ENCODE results near the gene ITPK1.
"Not testable (repeated sequence)": the region's sequence is repeated elsewhere in the genome, so short reads cannot be mapped to it uniquely, and the experiment has no call there.

The ITPK1 gene

DNA sequence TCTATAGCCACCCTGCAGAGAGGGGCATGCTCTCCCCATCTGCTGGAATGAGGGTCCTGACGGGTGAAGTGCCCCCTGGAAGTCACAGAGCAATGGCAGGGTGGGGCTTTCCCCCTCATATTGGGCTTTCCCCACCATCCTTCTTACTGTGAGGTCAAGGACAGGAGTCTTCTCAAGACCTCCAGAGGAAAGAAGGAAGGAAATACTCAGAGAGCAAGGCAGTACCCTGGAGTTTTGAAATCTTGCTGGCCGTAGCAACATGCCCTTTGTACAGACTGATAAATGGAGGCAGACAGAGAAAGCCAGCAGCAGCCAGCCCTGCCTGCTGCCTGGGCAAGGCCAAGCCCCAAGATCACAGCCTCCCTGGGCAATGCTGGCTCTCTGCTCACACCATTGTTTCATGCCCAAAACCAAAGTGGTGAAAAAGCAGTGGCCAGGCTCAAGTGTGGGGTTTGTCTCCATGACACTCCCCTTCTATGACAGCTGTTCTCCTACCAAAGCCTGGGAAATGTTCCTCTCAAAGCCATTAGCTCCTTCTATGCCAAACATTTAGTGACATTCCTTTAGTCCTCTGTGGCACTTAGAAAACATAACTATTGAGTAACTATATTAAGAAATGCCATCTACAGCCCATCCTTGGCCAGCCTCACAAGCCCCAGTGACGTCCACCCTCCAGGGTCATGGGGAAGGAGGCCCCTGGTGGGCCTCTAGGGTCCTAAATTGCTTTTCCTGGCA lies 13.2 kb upstream of the ITPK1 start:
- DNase-seq: no peak

DNA sequence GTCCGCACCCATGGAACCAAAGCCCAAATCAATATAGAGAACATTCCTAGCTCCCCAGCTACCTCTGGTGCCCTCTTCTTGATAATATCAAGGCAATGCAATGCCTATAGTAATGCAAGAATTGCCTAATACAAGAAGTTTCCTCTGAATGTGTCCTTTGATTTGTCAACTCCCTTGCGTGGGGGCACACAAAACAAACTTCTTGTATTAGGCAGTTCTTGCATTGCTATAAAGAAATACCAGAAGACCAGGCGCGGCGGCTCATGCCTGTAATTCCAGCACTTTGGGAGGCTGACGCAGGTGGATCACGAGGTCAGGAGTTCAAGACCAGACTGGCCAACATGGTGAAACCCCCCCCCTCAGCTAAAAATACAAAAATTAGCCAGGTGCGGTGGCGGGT lies 10.4 kb upstream of the ITPK1 start:
- no peak for DNase-seq

DNA sequence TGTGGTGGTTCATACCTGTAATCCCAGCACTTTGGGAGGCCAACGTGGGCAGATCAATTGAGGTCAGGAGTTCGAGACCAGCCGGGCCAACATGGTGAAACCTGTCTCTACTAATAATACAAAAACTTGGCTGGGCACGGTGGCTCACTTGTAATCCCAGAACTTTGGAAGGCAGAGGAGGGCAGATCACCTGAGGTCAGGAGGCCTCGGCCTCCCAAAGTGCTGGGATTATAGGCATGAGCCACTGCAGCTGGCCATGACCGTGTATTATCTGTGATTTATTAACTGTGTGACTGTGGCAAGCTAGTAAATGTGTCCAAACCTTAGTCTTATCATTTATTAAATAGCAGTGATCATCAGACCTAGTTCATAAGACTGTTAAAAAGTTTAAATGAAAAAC lies 7.1 kb upstream of the ITPK1 start:
- no peak for DNase-seq

DNA sequence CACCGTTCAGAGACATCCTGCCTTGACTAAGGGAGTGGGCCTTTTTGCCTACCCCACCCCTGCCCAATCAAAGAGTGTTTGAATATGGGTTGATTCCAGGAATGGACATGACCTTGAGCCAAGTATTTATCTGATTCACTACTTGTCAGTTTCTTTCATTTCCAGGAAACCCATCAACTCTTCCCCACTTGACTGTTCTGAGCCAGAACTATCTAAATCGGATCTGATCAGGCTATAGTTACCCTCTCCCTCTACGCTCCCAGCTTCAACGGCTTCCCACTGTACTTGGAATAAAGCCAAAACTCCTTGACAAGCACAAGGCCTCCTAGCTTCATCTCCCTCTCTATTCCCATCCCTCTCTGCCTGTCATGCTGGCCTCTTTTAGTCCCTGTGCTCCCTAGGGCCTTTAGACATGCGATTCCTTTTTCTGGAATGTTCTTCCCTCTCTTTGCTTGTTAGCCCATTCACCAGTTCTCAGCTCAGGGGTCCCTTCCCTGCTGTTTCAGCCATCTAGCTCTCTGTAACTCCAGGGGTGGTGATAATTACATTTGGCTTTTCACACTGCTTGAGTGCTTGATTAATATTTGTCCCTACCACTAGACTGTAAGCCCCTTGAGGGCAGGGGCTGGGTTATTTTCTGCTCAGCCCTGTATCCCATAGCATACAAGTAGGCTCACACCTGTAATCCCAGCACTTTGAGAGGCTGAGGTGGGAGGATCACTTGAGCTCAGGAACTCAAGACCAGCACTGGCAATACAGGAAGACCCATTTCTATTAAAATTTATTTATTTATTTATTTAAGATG lies 5.5 kb upstream of the ITPK1 start:
- DNase-seq: no peak

DNA sequence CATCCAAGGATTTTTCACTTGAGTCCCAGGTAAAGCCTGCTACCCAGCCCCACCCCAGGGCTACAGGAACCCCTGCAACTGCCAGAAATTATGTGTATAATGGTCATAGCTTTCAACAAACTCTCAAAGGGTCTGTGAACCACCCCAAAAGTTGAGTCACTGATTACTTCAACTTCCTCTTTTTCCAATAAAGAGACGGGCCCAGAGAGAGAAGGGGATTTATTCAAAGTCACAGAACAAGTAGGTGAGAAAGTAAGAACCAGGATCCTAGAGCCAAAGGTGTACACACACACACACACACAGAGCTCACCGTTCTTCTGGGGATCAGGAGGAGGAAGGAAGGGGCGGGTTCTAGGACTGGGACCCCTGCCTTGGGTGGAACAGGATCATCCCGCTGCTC lies 4.8 kb upstream of the ITPK1 start:
- no peak for DNase-seq

DNA sequence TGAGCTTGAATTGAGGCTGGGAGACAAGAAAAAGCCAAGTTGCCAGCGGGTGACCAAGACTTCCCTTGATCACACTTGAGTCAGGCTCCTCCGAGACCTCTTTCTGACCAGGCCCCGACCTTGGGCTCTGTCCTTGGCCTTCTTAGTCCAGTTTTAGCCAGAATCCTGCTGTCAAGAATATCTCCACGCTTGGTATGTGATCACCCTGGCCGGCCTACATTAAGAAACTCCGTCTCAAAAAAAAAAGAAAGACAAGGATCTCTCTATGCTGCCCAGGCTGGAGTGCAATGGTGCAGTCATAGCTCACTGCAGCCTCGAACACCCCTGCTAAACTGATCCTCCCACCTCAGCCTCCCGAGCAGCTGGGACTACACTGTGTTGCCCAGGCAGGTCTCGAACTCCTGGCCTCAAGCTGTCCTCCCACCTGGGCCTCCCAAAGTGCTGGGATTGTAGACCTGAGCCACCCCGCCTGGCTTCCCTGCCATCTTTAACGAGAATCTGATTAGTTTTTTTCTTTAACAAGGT lies 1.0 kb upstream of the ITPK1 start:
- DNase-seq: no peak

DNA sequence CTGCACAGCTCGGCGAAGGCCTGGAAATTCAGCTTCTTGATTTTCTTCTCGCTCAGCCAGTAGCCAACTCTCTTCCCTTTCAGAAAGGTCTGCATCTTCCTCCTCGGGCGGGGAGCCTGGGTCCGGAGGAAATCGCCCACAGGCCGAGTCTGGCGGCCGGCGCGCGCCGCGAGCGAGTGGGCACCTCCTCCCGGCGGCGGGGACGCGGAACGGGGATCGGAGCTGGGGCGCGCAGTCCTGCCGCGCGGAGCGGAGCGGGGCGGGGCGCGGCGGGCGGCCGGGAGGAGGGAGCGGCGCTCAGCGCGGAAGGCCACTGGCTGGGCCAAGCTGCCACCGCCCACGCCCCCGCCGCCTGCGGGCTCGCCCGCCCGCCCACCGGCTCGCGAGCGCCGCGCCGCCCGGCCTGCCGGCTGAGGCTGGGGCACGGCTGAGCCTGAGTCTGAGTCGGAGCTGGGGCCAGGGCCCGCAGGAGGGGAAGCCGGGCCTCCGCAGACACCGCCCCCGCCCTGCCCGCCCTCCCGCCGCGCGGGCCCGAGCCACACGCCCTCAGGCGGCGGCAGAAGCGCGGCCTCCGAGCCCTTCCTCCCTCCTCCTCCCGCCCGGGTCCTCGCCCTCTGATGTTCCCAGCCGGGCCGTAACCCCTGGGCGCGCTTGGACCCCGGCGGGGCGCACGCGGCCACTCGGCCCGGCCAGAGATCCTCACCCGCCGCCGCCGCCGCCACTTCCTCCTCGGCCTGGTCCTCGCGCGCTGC lies 480 bp downstream of the ITPK1 start:
- peak; percentile 71 for DNase-seq

DNA sequence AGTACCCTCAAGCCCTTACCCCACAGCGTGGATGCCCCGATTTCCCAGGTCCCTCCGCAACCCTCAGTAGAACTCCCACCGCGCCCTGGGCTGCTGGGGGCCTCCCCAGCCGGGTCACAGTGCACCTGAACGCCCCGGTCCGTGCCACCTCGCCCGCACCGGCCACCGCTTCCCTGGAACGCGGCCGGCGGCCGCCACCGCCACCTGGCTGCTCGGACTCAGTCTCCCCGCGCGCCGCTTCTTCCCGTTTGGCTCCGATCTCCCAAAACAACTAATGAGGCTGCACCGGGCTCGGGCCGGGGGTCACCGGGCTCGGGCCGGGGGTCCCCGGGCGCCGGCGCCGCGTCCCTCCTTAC lies 1.0 kb downstream of the ITPK1 start:
- DNase-seq: no peak

DNA sequence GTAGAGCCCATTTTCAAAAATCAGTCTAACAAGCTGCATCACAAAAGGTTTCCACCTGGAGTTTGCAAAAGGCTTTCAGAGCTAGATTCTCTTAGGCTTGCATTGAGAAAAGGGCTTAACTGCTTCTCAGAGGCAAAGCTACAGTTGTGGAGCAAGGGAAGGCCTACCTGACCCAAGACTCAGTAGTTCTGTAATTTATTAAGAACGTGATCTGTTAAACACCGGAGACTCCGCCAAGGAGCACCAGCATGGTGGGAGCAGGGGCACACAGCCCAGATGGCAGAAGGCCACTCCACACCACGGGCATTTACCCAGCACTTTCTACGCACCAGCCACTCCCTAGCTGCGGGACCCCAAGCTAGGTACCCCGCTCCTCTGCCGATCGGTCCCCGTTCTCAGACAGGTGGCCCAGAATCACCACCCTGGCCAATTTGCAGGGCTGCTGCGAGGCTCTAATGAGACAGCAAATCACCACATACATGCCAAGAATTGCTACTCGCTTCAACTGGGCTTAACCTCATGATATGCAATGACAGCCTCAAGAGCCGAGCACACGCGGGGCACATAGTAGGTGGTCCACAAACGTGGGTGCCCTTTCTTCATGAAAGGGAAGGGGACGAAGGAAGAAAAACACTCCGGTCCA lies 1.5 kb downstream of the ITPK1 start:
- DNase-seq: no peak

DNA sequence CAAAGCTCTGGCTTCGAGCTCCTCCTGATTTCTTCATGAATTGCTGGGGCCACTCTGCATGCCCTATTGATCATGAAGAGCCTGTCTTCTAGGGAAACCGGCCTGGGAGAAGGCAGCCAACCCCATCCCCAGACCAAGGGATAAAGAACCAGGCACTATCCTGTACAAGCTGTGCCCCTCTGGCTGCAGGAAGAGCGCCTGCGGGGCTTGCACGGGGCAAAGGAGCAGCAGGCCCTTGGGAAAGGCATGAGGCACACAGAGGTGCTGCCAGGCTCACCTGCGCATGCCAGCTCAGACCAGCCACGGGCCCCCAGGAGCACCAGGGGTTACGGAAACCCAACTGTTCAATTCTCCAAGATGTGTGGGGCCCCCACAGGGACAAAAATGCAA lies 2.1 kb downstream of the ITPK1 start:
- DNase-seq: no peak

DNA sequence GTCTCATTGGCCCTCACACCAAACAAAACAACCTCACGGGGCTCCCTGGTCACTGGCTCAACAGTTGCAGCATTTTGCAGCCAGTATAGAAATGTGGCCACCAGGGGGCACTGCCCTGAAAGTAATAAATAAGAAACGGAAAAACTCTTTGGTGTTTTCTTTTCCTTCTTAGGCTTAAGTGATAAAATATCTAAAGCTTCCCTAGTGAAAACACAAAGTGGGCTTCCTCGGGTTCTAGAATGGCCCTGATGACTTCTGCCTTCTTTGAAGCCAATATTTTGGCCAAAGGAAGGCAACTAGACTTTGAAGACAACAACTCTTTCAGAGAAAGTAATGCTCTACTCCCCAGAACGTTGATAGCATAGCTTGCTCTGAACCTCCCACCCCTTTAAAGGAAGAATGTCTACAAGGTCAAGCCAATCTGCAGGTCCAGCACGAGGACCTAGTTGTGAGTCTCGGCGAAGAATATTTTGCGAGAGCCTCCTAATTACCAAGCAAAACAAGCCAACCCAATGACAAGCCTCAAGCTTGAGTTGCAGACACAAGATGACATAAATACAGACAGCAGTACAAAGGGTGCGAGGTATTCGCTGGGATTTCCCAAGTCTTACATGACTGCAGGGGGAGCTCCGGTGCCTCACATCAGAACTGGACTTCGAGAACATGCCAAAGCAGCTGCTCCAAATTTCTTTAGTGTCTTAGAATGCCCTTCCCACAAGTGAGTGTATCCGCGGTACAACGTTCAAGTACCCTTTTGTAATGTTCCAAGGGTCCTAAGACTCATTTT lies 2.6 kb downstream of the ITPK1 start:
- peak; percentile 79 for DNase-seq

DNA sequence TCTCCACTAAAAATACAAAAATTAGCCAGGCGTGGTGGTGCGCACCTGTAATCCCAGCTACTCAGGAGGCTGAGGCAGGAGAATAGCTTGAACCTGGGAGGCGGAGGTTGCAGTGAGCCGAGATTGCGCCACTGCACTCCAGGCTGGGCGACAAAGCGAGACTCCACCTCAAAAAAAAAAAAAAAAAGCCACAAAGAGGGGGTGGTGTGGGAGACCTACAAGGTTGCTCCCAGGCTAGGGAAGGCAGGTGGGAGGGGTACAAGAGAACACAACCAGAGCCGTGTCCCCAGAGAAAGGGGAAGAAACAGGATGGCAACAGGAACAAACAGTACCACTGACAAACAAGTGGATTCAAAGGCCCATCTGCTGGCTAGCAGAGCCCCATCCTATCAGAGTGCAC lies 4.2 kb downstream of the ITPK1 start:
- not testable (repeated sequence) for DNase-seq

DNA sequence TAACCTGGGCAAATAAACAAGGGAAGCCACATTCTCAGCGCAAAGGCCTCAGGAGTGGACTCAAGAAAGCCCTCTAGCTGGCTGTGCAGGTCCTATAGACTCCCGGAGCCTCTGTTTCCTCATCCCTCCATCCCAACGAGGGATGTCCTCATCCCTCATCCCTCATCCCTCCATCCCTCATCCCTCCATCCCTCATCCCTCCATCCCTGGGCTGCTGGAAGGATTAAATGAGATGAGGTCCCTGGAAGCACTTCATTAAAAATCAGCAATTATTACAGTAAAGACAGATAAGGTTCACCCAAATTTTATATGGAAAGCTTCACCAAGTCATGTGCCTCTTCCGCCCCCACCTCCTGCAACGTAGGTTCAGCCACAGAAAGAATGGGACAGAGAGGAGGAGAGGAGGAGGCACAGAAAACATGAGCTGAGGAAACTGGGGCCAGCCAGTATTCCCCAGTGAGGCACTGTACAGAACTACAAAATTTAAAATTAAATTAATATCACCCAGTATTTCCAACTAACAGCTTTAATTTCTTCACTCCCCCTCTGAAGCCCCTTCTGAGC lies 4.8 kb downstream of the ITPK1 start:
- DNase-seq: no peak

DNA sequence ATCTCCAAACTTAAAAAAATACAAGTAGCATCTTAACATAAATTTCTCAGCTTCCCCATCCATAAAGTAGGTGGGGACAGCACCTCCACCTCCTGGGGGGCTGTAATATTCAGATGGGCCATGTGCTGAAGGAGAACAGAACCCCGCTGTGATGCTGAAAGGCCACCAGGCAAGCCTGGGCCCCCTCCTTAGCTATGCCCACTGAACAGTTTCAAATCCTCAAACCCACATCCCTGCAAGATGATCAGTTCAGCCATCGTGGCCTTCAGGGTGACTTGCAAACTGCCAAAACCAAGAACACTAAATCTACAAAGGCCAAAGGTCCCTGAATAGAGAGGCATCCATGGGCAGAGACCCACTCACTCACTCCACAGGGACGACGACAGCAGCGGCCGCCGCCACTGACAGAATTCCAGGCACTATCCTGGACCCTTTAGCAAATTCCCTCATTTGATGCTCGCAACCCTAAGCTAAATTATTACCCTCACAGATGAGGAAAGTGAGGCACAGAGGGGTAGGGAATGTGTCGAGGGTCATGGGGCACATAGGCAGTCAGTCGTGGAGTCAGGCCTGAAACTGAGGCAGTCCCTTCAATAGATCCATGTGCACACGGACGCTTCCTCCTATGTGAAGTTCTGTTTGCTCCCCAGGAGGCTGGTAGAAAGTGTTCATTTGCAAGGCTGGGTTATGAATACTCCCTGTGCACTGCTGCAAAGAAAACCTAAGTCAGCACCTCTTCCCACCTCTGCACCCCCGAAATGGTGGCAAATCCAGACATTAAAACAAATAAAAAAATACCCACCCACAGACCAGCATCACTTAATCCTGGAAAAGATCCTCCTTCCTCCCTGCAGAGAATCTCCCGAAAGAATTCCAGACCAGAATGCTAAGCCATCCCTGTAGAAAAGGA lies 5.9 kb downstream of the ITPK1 start:
- DNase-seq: no peak

DNA sequence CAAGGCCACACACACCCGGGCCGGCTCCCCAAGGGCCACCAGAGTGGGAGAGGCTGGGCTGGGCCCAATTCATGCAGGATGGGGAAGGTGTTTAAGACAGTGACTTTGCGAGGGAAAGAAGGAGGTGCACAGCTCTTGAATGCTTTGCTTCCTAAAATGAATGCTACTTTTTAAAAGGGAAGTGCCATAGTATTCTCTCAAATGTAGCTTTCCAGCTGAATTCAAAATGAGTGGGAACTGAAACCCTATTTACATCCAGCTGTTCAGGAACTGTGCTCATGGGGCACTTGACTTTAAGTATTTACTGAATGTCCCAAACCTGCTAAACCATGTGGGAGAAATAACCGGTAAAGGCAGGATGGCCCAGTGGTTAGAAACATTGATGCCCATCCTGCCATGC lies 7.6 kb downstream of the ITPK1 start:
- no peak for DNase-seq

DNA sequence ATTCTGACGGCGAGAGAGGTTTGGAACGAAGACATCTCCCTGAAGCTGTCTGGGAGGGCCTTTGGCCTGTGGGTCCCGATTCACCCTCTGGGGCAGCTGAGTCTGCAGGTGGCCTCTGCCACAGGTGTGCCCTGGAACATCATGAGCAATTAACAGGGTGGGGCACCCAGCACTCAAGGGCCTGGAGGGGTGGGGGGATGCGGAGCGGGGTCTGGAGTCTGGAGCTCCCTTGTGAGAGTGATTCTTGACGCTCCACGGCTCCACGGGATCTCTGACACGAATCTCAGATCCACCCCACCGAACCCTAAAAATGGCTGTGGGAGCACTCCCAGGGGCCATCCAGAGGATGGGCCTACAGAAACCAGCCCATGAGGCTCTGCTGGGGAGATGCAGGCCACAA lies 8.3 kb downstream of the ITPK1 start:
- DNase-seq: no peak

DNA sequence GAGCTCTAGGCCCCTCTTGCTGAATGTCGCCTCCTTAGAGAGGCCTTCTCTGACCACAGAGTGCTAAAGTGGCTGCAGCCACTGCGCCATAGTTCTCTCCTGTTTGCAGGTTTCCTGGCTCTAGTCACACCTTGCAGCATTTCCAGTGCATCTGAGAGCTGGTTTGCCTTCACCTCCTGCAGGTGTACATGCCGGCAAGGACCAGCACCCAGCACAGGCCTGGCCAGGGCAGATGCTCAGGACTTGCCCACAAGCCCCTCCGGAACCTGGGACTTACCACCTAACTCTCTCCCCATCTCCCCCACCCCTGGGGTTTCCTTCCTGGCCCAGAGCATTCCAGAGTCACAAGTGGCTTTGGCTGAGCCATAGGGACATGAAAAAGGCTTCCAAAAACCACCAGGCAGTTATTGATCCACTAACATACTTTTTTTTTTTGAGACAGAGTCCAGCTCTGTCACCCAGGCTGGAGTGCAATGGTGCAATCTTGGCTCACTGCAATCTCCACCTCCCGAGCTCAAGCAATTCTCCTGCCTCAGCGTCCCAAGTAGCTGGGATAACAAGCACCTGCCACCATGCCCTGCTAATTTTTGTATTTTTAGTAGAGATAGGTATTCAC lies 9.1 kb downstream of the ITPK1 start:
- no peak for DNase-seq

DNA sequence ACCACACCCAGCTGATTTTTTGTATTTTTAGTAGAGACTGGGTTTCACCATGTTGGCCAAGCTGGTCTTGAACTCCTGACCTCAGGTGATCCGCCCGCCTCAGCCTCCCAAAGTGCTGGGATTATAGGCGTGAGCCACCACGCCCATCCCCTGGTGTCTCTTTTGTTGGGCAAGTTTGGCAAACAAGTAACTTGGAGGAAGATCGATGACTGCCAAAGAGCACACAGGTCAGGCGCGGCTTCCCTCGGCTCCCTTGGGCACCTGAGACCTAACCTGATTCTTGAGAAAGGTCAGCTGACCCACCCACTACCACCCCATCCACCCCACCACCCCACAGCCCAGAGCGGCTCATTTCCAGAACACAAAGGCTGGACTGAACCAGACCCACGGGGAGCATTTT lies 9.9 kb downstream of the ITPK1 start:
- not testable (repeated sequence) for DNase-seq

DNA sequence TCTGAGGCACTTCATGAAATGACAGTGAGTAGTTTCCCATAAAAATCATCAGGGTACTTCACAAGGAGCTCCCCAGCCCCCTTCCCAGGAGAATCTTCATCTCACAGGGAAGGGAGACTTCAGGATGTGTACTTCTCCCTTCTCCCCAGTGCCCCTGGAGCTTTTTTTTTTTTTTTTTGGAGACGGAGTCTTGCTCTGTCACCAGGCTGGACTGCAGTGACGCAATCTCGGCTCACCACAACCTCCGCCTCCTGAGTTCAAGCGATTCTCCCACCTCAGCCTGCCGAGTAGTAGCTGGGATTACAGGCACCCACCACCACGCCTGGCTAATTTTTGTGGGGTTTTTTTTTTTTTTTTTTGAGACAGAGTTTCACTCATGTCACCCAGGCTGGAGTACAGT lies 10.4 kb downstream of the ITPK1 start:
- no peak for DNase-seq

DNA sequence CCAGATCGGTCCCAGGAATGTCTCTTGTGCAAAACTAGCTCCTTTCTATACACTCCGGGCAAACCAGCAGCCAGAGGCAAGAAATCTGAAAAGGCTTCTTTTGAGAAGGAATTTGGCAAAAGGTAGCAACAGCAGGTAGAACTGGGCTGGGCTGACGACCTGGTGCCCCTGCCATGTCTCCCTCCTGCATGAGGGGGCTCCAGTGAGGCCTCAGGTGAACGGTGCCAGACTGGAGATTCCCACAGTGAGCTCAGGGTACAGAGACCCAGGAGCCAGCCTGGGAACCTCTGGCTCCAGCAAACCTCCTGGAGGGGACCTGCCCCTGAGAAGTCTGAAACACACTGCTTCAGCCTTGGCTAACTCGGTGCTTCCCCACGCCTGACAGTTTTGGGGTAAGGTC lies 10.8 kb downstream of the ITPK1 start:
- DNase-seq: no peak

Measured in effector CD4-positive, alpha-beta T cell (primary cell).